CMK (cell line): ENCODE data around the gene PFKFB3.
"Not testable (repeated sequence)": the region's sequence is repeated elsewhere in the genome, so short reads cannot be mapped to it uniquely, and the experiment has no call there.

Source experiments
- DNase-seq: peaks from one replicate; pipeline ENCODE4 v3.0.0-alpha.2; 2010; ENCODE audit warnings: low read depth

PFKFB3 gene

GRCh38 chr10:6272126-6272525, 69.4 kb downstream of the PFKFB3 start:
- DNase-seq = no peak

GRCh38 chr10:6273351-6273750, 70.6 kb downstream of the PFKFB3 start:
- DNase-seq = no peak

DNA sequence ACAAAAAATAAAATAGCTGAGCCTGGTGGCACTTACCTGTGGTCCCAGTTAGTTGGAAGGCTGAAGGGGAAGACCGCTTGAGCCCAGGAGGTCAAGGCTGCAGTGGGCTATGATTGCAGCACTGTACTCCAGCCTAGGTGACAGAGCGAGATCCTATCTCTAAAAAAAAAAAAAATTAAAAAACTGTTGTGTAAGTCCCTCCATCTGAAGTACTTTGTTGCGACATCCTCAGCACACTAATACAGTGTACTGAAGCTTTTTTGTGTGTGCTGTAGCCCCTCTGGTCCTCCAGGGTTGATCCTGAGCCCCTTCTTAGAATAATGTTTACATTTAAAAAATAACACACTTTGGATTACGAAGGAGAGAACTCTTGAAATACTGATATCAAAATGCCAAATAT, 71.3 kb downstream of the PFKFB3 start:
- DNase-seq = no peak

GRCh38 chr10:6274484-6274883, 71.8 kb downstream of the PFKFB3 start:
- no peak for DNase-seq

DNA sequence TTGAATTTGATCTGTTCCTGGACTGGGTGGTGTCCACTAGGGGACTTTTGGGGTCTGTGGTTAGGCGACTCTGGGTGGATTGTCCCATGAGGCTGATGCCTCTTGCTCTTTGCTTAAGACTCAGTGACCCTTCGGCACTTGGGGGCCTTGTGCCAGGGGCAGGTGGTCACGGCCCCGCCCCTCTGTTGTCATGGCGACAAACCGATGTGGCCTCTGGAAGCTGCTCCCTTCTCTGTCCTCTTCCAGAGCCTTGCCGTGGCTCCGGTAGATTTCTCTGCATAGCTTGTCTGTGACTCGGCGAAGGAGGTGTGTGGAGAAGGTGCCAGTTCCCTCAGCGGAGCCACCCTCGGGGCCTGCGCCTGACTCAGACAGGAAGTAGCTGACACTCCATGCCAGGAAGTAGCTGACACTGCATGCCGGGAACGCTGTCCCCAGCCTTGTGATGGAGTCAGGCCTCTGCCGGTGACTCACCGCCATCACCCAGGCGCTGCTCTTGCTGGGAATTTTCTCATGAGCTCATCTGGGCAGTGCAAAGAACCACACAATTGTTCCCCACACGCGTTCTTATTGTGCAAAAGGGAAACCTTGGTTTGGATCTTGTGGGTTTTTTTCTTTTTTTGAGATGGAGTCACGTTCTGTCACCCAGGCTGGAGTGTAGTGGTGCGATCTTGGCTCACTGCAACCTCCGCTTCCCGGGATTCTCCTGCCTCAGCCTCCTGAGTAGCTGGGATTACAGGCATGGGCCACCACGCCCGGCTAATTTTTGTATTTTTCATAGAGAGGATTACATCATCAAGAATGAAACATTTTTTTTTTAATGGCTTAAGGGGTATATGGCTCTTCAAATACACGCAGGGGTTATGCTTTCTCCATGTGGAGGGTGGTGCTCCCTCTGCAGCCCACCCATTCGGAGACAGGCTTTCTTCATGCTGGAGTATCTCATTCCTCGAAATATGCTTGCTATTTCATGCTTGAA, 72.6 kb downstream of the PFKFB3 start:
- DNase-seq = no peak

DNA sequence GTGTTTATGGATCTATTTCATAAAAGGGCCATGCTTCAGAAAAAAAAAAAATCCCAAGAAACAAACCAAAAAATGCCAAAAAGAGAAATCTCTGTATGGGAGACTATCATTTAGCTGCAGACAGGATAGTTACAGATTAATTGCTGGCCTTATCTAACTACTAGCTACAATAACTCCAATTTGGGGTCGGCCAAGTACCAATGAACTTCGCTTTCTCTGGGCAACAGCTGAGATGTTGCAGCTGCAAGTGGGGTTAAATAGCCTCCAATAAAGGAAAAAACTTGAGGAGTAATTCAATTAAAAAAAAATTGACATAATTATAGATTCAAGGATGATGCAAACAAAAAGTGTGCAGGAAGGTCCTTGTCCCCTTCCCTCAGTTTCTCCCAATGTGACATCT, 73.6 kb downstream of the PFKFB3 start:
- no peak for DNase-seq

GRCh38 chr10:6278519-6279120, 75.9 kb downstream of the PFKFB3 start:
- no peak for DNase-seq

- no peak for DNase-seq
Measured at GRCh38 chr10:6279540-6280267, 77.0 kb downstream of the PFKFB3 start.

- no peak for DNase-seq
Measured at GRCh38 chr10:6280291-6280690, 77.6 kb downstream of the PFKFB3 start.

GRCh38 chr10:6282454-6282958, 79.8 kb downstream of the PFKFB3 start:
- no peak for DNase-seq

DNA sequence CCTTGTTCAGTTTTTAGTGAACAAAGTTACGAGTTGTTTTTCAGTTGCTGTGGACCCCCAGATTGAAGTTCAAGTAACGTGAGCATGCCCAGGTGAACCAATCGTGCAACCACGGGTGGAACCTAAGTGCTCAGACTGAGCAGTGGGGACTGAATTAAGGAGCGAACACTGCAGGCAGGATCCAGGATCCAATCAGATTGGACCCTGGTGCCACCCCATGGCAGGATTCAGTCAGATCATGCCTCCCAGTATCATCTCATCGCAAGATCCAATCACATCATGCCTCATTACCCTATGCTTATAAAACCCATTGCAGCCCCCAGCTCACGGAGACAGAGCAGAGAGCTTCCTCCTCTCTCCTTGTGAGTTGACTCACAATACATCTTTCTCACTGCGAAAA, 80.9 kb downstream of the PFKFB3 start:
- no peak for DNase-seq

- DNase-seq = not testable (repeated sequence)
Measured at GRCh38 chr10:6290621-6291020, 87.9 kb downstream of the PFKFB3 start.

DNA sequence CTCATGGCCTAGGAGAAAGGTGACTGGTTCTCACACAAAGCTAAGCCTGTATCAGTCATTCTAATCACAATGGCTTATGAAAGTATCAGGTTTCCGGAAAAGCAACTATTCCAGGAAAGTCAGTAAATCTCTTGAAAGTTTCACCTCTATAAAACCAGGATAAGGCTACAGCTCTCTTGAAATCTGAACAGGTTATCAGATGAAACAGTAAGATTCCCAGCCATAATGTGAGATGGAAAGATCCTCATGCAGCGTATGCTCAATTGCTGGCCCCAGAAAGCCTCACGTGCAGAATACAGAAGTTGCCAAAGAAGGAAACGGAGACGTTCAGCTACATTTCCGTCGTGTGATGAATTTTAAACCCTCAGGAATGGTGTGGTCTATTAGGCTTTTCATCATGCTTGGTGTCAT, 90.0 kb downstream of the PFKFB3 start:
- DNase-seq = no peak

- not testable (repeated sequence) for DNase-seq
Measured at GRCh38 chr10:6296425-6296824, 93.7 kb downstream of the PFKFB3 start.

DNA sequence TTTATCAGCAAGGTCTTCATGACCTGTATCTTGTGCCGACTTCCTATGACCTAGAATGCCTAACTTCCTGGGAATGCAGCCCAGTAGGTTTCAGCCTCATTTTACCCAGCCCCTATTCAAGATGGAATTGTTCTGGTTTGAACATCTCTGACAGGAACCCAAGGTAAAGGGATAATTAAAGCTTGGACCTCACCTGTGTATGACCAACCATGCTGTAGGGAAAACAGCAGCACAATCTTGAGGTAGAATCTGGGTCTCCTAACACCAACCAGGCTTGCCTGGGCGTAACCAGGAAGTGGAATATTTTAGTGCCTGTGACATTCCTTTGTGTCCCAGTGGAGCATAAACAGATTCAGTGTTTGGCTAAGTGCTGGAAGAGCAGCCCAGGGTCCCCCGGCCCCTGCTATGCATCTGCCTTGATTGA, 94.1 kb downstream of the PFKFB3 start:
- no peak for DNase-seq

DNA sequence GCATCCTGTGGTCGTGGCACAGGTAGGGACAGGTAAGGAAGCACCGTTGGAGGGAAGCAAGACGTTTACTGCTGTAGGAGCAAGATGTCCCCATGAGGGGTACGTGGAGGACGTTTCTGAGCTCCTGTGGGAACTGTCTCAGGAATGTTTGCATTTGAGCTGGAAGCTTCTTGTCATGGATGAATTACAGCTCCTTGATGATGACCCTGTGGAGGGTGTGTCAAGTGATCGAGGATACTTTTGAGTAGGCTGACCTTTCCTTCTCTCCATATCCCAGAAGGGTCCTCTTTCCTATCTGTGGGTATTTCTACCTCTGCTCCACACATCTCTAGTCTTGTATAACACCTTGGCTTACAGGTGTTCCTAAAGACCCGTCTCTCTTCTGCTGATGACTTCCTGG, 94.8 kb downstream of the PFKFB3 start:
- no peak for DNase-seq

GRCh38 chr10:6297951-6298381, 95.2 kb downstream of the PFKFB3 start:
- DNase-seq = no peak

- no peak for DNase-seq
Measured at GRCh38 chr10:6298428-6298827, 95.7 kb downstream of the PFKFB3 start.

DNA sequence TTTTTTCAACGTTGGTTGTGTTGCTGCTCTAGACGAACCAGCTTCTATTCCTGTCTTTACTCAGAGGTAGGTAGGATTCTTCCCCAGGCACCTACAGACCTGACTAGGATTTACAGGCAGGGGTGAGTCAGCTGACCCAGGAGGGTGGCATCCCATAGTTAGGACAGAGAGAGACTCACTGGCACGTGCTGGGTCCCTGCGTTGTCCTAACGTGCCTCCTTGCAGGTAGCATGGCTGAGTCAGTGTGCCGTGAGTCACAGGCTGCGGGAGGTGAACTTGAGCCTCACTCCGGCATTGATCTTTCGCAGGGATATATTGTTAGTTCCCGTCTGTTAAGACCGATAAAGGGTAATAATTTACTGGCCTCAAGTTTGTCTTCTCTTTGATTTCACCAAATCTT, 96.5 kb downstream of the PFKFB3 start:
- no peak for DNase-seq

GRCh38 chr10:6299743-6300105, 97.0 kb downstream of the PFKFB3 start:
- DNase-seq = no peak

- DNase-seq = no peak
Measured at GRCh38 chr10:6300106-6300783, 97.5 kb downstream of the PFKFB3 start.
